ENCODE data around the gene TRAK2. TPM values are rescaled to one million over a fixed set of nuclear protein-coding genes. Genes with fewer than 3 reads are reported as not detected.
A peak's percentile ranks its signal among the peaks of the same experiment; 100 is the strongest.

Gene TRAK2
- total RNA-seq, 1 experiment from 2014 or later: 30.1 TPM

DNA sequence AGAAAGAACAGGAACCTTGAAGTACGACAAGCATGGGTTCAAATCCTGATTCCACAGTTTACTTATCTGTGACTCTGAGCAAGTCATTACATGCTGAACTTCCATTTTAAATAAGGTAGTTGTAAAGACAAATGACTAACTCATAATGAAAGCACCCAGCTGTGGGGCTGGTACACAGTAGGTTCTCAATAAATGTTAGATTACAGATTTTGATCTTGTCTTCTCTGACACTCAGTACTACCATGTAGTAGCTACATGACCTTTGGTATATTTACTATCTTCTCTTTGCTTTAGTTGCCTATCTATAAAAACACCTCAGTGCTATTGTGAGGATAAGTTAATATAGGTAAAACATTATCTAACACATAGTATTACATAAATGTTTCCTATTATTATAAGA is 3.2 kb downstream of the TRAK2 start:
- Histone ChIP-seq H3K27me3 (replicated peaks; ENCODE audit: insufficient read depth, low read depth, low read length, poor library complexity) (no peaks in the 10 kb centered on the region), H3K27ac (ENCODE audit: low read depth, low read length, poor library complexity, severe bottlenecking) (no peak overlapping the region), H3K4me1 (ENCODE audit: insufficient read depth, low read length, poor library complexity, severe bottlenecking) (peaks cover 30% of the 10 kb centered on the region), H3K9me3 (ENCODE audit: low read depth, low read length, poor library complexity, severe bottlenecking) (no peaks in the 10 kb centered on the region), H3K4me3 (ENCODE audit: low read depth, low read length, poor library complexity, severe bottlenecking) (no peak overlapping the region), H3K36me3 (ENCODE audit: insufficient read depth, low read length, poor library complexity, severe bottlenecking) (no peaks in the 10 kb centered on the region)
- no peak for DNase-seq (ENCODE audit: low spot score)
- intact Hi-C loops (cut with micrococcal nuclease; ENCODE audit: unreplicated experiment): no loop called here
- no TSS peak for BruUV-seq (replicated peaks)
- ChIA-PET POLR2A (ENCODE audit: low non-redundant PET) (no interaction called here), CTCF (no interaction called here)
- no peak for TF ChIP-seq EZH2 (IDR thresholded peaks at IDR 0.05; ENCODE audit: borderline replicate concordance, low read depth, low read length, poor library complexity, severe bottlenecking)
- TF ChIP-seq CTCF (conservative IDR thresholded peaks at IDR 0.05; ENCODE audit: low read depth, low read length): no peak

GRCh38 chr2:201447086-201447485 is 4.2 kb downstream of the TRAK2 start:
- TF ChIP-seq CTCF (conservative IDR thresholded peaks at IDR 0.05; ENCODE audit: low read depth, low read length) (no peak), EZH2 (IDR thresholded peaks at IDR 0.05; ENCODE audit: borderline replicate concordance, low read depth, low read length, poor library complexity, severe bottlenecking) (no peak)
- ChIA-PET CTCF (no interaction called here), POLR2A (ENCODE audit: low non-redundant PET) (no interaction called here)
- intact Hi-C loops (cut with micrococcal nuclease; ENCODE audit: unreplicated experiment): no loop called here
- no peak for DNase-seq (ENCODE audit: low spot score)
- no peaks in the 10 kb centered on the region for H3K36me3 ChIP-seq (ENCODE audit: insufficient read depth, low read length, poor library complexity, severe bottlenecking)
- H3K4me1 ChIP-seq (ENCODE audit: insufficient read depth, low read length, poor library complexity, severe bottlenecking): peaks cover 23% of the 10 kb centered on the region
- no peaks in the 10 kb centered on the region for H3K9me3 ChIP-seq (ENCODE audit: low read depth, low read length, poor library complexity, severe bottlenecking)
- H3K27ac ChIP-seq (ENCODE audit: low read depth, low read length, poor library complexity, severe bottlenecking): no peak overlapping the region
- BruUV-seq (replicated peaks): no TSS peak
- H3K27me3 ChIP-seq (replicated peaks; ENCODE audit: insufficient read depth, low read depth, low read length, poor library complexity): no peaks in the 10 kb centered on the region
- H3K4me3 ChIP-seq (ENCODE audit: low read depth, low read length, poor library complexity, severe bottlenecking): no peak overlapping the region

GRCh38 chr2:201444746-201445465 is 6.4 kb downstream of the TRAK2 start:
- DNase-seq (ENCODE audit: low spot score): peak; percentile 55
- intact Hi-C loops (cut with micrococcal nuclease; ENCODE audit: unreplicated experiment): no loop called here
- POLR2A ChIA-PET (ENCODE audit: low non-redundant PET): no interaction called here
- H3K4me1 ChIP-seq (ENCODE audit: insufficient read depth, low read length, poor library complexity, severe bottlenecking): peaks cover 22% of the 10 kb centered on the region
- no peak for TF ChIP-seq EZH2 (IDR thresholded peaks at IDR 0.05; ENCODE audit: borderline replicate concordance, low read depth, low read length, poor library complexity, severe bottlenecking)
- no peaks in the 10 kb centered on the region for H3K9me3 ChIP-seq (ENCODE audit: low read depth, low read length, poor library complexity, severe bottlenecking)
- H3K27me3 ChIP-seq (replicated peaks; ENCODE audit: insufficient read depth, low read depth, low read length, poor library complexity): no peaks in the 10 kb centered on the region
- no peaks in the 10 kb centered on the region for H3K36me3 ChIP-seq (ENCODE audit: insufficient read depth, low read length, poor library complexity, severe bottlenecking)
- no peak overlapping the region for H3K27ac ChIP-seq (ENCODE audit: low read depth, low read length, poor library complexity, severe bottlenecking)
- no TSS peak for BruUV-seq (replicated peaks)
- CTCF ChIA-PET: interaction anchor here (0.5 kb wide), 1 partner anchor 615 kb away, joined by 4 read pairs; no protein-coding TSS in a partner anchor
- H3K4me3 ChIP-seq (ENCODE audit: low read depth, low read length, poor library complexity, severe bottlenecking): no peak overlapping the region

GRCh38 chr2:201441409-201441808 is 9.8 kb downstream of the TRAK2 start:
- CTCF ChIA-PET: no interaction called here
- H3K36me3 ChIP-seq (ENCODE audit: insufficient read depth, low read length, poor library complexity, severe bottlenecking): no peaks in the 10 kb centered on the region
- H3K9me3 ChIP-seq (ENCODE audit: low read depth, low read length, poor library complexity, severe bottlenecking): no peaks in the 10 kb centered on the region
- BruUV-seq (replicated peaks): no TSS peak
- peaks cover 26% of the 10 kb centered on the region for H3K4me1 ChIP-seq (ENCODE audit: insufficient read depth, low read length, poor library complexity, severe bottlenecking)
- TF ChIP-seq EZH2 (IDR thresholded peaks at IDR 0.05; ENCODE audit: borderline replicate concordance, low read depth, low read length, poor library complexity, severe bottlenecking) (no peak), CTCF (conservative IDR thresholded peaks at IDR 0.05; ENCODE audit: low read depth, low read length) (no peak)
- intact Hi-C loops (cut with micrococcal nuclease; ENCODE audit: unreplicated experiment): no loop called here
- POLR2A ChIA-PET (ENCODE audit: low non-redundant PET): no interaction called here
- DNase-seq (ENCODE audit: low spot score): no peak
- no peak overlapping the region for H3K27ac ChIP-seq (ENCODE audit: low read depth, low read length, poor library complexity, severe bottlenecking)
- no peaks in the 10 kb centered on the region for H3K27me3 ChIP-seq (replicated peaks; ENCODE audit: insufficient read depth, low read depth, low read length, poor library complexity)
- no peak overlapping the region for H3K4me3 ChIP-seq (ENCODE audit: low read depth, low read length, poor library complexity, severe bottlenecking)
